ENCODE results near the gene CCM2.

CCM2 gene

GRCh38 chr7:45037876-45038275 lies 37.9 kb downstream of the CCM2 start:
- DNase-seq: no peak

DNA sequence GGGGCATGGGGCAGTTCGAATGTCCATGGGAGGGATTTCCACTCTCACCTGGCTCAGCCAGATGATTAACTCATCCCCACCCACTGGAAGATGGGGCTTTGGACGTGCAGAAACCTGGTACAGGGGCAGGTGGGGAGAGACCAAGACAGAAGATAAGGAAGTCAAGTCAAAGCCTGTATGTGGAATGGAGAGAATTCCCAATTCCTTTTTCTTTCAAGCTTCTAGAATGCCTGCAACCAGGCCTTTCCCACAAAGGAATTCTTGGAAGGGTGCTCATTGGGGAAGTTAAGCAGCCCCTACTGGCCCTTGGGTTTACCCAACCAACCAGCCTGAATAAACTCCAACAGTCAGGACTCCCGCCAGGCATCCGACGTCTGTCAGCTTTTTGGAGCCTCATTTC lies 39.1 kb downstream of the CCM2 start:
- DNase-seq: no peak

DNA sequence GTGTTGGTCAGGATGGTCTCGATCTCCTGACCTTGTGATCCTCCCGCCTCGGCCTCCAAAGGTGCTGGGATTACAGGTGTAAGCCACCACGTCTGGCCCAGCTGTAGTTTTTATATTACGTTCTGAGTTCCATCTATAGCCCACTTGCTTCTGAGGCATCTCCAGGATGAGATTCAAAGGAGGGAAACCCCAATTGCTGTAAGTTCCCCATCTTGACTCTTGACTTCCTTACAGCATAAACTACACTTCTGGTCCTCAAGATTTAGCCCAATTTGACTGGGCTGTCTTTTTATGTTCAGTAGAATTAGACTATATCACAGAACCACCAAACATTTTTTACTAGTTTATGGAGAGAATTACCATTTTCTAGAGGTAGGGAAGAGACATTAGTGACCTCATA lies 44.3 kb downstream of the CCM2 start:
- DNase-seq: no peak

- no peak for DNase-seq
Measured at GRCh38 chr7:45048748-45049147, 48.7 kb downstream of the CCM2 start.

GRCh38 chr7:45050198-45050597 lies 50.2 kb downstream of the CCM2 start:
- no peak for DNase-seq

DNA sequence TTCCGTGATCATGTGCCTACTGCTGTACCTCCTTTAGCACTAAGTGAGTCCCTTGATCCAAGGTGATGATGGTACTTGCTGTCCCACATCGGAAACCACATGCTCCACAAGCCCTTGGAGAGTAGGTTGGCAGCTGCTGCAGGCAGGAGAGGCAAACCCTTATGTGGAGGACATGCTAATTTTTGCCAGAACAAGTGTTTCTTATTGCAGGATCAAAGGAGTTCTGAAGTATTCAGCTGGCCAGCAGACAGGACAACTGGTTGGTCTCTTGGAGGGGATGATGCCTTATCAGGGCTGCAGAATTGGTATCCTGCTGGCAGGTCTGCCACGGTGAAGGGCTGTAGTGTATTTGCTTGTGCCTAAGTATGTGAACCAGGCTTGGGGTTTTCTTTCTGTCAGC lies 52.0 kb downstream of the CCM2 start:
- no peak for DNase-seq

DNA sequence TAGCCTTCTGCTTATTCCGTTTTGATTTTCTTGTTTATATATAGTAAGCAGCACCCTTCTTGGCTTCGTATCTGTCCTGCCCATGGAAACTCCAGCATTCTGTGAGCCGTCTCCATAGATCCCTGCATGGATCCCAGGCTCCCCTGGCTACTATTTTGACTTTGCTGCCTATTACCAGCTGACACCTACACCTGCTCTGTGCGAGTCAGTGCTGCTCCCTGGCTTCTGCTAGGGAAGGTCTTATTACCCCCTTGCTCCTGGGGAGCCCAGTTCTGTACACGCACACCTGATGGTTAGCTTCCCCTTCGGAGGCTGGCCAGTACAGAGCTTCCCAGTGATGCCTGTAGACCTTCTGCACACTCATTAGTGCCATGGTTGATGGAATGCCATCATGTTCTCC lies 53.4 kb downstream of the CCM2 start:
- DNase-seq: no peak

DNA sequence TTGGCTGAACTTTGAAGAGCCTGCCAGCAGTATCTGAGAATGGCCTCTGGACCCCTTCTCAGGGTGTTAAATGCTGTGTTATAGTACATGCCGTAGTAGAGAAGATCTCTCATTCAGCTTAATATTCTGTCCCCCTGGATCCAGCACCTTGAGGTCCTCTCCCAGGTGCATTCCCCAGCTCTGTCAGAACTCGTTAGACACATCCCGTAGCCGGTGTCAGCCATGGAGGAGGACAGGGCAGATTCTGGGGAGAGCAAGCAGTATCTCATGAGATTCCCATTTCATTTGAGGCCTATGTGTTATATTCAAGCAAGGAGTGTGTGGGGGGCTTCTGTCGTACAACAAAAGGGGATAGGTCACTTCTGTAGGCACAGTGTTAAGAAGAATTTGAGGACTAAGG lies 53.9 kb downstream of the CCM2 start:
- no peak for DNase-seq

DNA sequence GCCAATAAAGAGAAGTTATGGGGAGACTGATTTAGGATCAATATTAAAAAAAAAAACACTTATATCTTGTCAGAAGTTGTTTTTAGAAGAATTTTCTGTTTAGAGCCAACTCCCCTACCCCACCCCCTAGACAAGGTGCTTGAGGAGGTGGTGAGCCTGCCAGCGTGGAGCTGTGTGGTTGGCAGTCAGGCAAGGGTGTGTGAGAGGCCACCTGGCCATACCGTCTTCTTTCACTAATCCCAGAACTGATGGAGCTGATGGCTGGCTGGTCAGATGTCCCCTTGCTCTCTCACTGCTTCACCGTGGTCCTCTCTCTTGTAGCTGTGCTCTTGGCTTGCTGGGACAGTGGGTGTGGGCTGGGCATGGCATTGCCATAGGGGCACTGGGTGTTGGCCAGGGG lies 54.4 kb downstream of the CCM2 start:
- DNase-seq: no peak

DNA sequence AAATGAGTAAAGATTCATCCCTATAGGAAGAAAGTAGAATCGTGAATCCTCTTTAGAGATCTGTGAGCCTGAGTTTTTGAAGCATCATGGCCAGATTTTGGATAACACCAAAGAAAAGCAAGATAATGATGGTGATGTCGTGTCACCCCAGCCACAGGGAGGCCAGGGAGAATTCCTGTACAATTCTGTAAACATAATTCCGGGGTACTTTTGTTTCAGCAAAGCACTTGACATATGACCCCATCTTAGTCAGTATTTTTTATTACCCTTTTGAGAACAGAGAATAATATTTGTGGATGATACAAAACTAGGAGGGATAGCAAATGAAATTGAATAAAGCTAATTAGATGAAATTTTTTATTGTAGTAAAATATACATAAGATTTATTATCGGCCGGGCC lies 55.0 kb downstream of the CCM2 start:
- no peak for DNase-seq

DNA sequence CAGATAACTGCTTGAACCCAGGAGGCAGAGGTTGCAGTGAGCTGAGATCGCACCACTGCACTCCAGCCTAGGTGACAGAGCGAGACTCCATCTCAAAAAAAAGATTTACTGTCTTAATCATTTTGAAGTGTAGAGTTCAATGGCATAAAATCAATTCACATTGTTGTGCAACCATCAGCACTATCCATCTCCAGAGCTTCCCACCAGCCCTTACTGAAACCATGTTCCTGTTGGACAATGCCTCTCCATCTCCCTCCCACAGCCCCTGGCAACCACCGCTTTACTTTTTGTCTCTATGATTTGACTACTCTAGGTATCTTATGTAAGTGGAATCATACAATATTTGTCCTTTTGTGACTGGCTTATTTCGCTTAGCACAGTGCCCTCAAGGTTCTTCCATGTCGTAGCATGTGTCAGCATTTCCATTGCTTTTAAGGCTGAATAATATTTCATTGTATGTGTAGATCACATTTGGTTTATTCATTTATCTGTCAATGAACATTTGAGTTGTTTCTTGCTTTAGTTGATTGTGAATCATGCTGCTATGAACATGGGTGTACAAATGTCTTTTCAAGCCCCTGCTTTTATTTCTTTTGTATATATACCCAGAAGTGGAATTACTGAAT lies 55.7 kb downstream of the CCM2 start:
- no peak for DNase-seq

DNA sequence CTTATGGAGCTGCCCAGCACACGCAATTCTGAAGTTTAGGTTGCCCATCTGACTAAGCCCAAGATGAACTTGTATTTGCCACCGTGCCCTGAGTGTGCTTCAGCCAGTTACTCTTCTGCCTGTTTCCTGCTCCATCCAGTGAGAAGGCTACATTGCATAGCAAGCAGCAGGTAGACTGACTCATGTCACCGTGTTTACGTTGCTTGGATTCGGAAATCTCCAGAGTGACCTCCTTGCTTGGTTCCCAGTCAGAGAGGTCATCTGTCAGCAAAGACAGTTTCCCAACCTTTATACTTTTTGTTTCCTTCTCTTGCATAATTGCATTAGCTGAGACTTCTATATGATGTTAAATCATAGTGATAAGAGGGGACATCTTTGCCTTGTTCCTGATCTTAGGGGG lies 57.9 kb downstream of the CCM2 start:
- no peak for DNase-seq

GRCh38 chr7:45060295-45060694 lies 60.3 kb downstream of the CCM2 start:
- no peak for DNase-seq

DNA sequence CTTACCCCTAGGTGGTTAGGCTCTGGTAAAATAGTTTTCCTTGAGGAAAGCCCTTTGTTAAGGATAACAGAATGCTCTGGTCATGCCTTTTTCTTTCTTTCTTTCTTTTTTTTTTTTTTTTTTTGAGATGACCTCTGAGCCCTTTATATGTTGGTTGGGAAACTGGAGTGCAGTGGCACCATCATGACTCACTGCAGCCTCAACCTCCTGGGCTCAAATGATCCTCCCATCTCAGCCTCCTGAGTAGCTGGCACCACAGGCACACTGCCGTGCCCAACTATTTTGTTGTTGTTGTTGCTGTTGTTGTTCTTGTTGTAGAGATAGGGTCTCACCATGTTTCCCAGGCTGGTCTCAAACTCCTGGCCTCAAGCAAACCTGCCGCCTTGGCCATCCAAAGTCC lies 61.4 kb downstream of the CCM2 start:
- DNase-seq: no peak

- DNase-seq: no peak
Measured at GRCh38 chr7:45061806-45062425, 61.9 kb downstream of the CCM2 start.

DNA sequence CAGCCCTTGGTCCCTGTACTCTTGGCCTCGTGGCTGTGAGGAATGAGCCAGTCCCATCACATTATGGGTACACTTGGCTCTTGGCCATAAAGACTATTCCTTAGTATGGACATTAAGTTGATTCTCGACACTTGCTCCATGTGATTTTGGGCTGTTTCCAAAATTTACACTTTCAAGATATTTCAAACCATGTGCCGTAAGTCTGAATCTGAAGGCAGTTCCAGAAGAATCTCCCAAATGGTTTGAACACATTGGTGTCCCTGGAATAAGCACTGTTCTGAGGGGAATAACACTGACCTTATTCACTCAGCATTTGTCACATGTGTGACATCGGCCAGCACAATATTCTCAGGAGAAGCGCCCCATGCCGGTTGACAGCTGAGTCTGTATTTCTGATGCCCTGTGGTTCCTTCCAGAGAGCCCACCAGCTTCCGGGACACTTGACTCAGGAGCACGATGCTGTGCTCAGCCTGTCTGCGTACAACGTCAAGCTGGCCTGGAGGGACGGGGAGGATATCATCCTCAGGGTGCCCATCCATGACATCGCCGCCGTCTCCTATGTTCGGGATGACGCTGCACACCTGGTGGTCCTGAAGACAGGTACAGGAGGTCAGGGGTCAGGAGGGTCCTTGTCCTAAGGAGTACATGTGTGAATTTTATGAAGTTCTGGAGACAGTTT lies 64.2 kb downstream of the CCM2 start:
- no peak for DNase-seq

DNA sequence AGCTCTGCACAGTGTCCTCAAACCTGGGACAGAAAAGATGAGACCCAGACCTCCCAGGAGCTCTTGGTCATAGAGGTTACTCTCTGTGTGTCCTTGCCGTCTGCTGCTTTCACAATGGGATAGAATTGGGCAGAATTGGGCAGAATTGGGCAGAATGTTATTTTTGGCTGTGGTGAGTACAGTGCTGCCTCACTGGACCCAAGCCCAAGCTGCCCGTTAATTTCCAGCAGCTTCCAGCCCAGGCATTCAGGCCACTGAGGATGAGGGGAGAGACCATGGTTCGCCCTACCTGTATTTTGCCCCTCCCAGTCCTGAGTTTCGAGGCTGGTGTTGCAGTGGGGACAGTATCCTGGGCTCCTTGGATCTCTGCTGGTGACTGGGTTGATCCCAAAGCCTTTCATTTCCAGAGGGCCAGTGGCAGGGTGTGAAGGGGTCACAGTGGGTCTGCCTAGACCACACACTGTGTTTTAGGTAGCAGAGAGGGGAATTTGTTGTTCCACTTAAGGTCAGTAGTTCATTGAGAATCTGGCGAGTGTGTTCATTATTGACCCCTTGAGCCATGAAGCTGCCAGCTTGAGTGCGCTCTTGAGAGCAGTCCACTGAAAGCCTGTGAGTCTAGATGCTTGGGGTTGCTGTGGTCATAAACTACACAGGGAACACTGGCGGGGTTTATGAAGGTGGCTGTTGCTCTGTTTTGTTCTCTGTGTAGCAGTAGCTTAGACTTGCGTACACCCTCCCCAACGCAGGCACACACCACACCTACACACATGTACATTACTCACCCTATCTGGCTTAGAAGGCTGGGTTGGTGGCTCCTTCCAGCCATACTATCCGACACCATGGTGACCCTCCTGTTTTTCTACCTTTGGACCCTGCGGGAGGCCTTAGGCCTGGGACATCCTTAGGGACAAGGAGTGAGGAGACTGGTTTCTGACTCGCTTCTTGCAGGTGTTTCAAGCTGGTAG lies 65.3 kb downstream of the CCM2 start:
- DNase-seq: no peak

GRCh38 chr7:45066409-45066808 lies 66.4 kb downstream of the CCM2 start:
- no peak for DNase-seq

DNA sequence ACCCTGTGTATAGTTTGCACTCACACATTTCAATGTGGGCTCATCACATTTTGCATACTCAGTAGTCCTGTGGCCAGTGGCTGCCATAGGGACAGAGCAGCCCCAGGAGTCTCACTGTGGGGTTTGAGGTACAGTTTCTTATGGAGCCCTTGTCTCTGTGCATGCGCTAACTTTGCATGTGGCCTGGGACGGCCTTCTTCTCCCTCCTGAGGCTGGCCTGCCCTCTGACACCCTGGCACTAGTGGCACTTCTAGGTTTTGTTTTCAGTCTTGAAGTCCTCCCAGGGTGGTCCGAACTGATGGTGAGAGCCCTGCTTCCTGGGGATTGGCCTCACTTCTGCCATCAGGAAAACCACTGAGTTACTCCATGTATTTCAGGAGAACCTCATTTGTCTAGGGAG lies 67.6 kb downstream of the CCM2 start:
- DNase-seq: no peak

DNA sequence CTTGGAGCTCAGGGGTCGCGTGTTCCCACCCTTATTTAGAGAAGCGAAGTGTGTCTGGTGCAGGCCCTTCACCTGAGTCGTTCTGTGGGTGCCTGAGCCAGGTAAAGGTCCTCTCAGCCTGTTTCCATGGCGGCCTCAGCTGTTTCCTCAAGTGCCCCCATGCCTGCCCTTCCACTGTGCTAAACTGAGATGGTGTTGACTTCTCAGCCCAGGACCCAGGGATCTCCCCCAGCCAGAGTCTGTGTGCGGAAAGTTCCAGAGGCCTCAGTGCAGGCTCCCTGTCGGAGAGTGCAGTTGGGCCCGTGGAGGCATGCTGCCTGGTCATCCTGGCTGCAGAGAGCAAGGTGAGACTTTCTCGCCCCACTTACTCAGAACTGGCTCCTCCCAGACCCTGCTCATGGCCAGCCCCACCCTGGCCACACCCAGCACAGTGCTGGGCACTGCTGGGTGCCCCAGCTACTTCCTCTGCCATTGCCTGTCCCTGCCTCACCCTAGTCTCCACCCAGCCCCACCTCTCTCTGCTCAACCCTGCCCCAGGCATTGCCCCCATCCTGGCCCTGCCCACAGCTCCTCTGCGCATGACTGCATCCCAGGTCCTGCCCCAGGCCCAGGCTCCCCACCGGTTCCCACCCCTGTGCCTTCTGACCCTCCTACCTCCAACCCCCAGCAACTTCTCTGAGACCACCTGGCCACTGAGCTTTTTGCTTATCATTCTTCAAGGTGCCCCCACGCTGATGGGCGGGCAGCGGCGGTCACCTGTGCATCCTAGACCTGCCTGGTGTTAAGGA lies 68.4 kb downstream of the CCM2 start:
- no peak for DNase-seq

DNA sequence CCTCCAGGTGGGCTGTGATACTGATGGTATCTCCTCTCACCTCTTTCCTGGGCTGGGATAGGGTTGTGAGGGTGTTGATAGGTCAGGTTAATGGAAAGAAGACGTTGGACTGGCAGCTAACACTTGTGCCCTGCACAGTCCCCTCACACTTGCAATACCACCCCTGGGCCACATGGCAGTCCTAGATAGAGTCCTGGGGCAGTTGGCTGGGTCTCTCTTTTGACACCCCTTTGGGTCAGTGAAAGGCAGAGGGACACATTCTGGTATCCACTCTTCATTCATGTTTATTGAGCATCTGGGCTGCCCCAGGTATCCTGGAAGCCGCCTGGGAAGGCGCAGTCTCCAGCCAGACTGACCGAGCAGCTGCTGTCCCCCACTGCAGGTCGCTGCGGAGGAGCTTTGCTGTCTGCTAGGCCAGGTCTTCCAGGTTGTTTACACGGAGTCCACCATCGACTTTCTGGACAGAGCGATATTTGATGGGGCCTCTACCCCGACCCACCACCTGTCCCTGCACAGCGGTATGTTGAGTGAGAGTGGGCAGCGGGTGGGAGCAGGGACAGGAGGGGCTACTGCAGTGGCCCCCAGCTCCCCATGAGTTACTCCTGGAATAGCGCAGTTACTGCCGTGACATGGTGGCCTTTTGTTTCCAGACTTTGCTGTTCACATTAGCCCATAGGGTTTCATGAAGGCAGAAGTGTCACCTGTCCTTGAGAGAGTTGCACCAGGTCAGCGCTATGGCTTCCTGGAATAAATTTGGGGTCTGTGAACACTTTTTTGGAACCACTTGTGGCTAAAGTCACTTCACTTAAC lies 69.6 kb downstream of the CCM2 start:
- DNase-seq: no peak

GRCh38 chr7:45070254-45070642 lies 70.2 kb downstream of the CCM2 start:
- no peak for DNase-seq
